ENCODE data around the gene UBL4B.
A peak's percentile ranks its signal among the peaks of the same experiment; 100 is the strongest.

UBL4B gene

GRCh38 chr1:110085671-110086070 lies 26.6 kb upstream of the UBL4B start:
- no peak for DNase-seq

GRCh38 chr1:110086961-110087360 lies 25.3 kb upstream of the UBL4B start:
- no peak for DNase-seq

- peak; percentile 58 to 62 for DNase-seq
Observed at GRCh38 chr1:110087812-110088738, 24.2 kb upstream of the UBL4B start.

- DNase-seq = no peak
Observed at GRCh38 chr1:110088739-110089316, 23.4 kb upstream of the UBL4B start.

GRCh38 chr1:110089561-110090275 lies 22.5 kb upstream of the UBL4B start:
- DNase-seq = no peak

- DNase-seq = no peak
Observed at GRCh38 chr1:110091381-110091780, 20.9 kb upstream of the UBL4B start.

- DNase-seq = no peak
Observed at GRCh38 chr1:110091791-110092190, 20.5 kb upstream of the UBL4B start.

- no peak for DNase-seq
Observed at GRCh38 chr1:110092991-110093390, 19.3 kb upstream of the UBL4B start.

GRCh38 chr1:110094931-110095654 lies 17.1 kb upstream of the UBL4B start:
- DNase-seq = no peak

GRCh38 chr1:110097507-110098221 lies 14.6 kb upstream of the UBL4B start:
- DNase-seq = no peak

GRCh38 chr1:110098222-110099026 lies 13.8 kb upstream of the UBL4B start:
- no peak for DNase-seq

GRCh38 chr1:110100335-110100734 lies 11.9 kb upstream of the UBL4B start:
- no peak for DNase-seq

- DNase-seq = peak; percentile 26 to 60
Observed at GRCh38 chr1:110102081-110102480, 10.2 kb upstream of the UBL4B start.

- DNase-seq = peak; percentile 60 to 68
Observed at GRCh38 chr1:110106013-110106941, 6.0 kb upstream of the UBL4B start.

GRCh38 chr1:110107867-110108469 lies 4.3 kb upstream of the UBL4B start:
- no peak for DNase-seq

- DNase-seq = no peak
Observed at GRCh38 chr1:110111081-110111480, 1.2 kb upstream of the UBL4B start.

GRCh38 chr1:110112656-110113055 lies 413 bp downstream of the UBL4B start:
- DNase-seq = no peak

GRCh38 chr1:110113551-110113950 lies 1.3 kb downstream of the UBL4B start:
- DNase-seq = no peak

GRCh38 chr1:110114173-110114572 lies 1.9 kb downstream of the UBL4B start:
- DNase-seq = no peak

- no peak for DNase-seq
Observed at GRCh38 chr1:110114784-110115183, 2.5 kb downstream of the UBL4B start.

Data from inflammatory macrophage (primary cell).